ENCODE measurements around the gene ZNF445.
"Not testable (repeated sequence)": the region's sequence is repeated elsewhere in the genome, so short reads cannot be mapped to it uniquely, and the experiment has no call there.

ZNF445 gene
- long read RNA-seq, donor 1, full-length matches to known transcripts = 1 of 1 reads
- long read RNA-seq, donor 1, partial matches to known transcripts = 0 of 1 reads
- long read RNA-seq, donor 1, other reads (novel, unspliced or antisense) = 0 of 1 reads
- long read RNA-seq, donor 2, full-length matches to known transcripts = 1 of 1 reads
- long read RNA-seq, donor 2, partial matches to known transcripts = 0 of 1 reads
- long read RNA-seq, donor 2, other reads (novel, unspliced or antisense) = 0 of 1 reads
- long read RNA-seq, donor 3, full-length matches to known transcripts = 2 of 2 reads
- long read RNA-seq, donor 3, partial matches to known transcripts = 0 of 2 reads
- long read RNA-seq, donor 3, other reads (novel, unspliced or antisense) = 0 of 2 reads
- long read RNA-seq, donor 4, full-length matches to known transcripts = 3 of 3 reads
- long read RNA-seq, donor 4, partial matches to known transcripts = 0 of 3 reads
- long read RNA-seq, donor 4, other reads (novel, unspliced or antisense) = 0 of 3 reads
- long read RNA-seq, donor 5 = 0 reads
- long read RNA-seq, donor 6, full-length matches to known transcripts = 3 of 16 reads
- long read RNA-seq, donor 6, partial matches to known transcripts = 6 of 16 reads
- long read RNA-seq, donor 6, other reads (novel, unspliced or antisense) = 7 of 16 reads
- long read RNA-seq, donor 7, full-length matches to known transcripts = 2 of 2 reads
- long read RNA-seq, donor 7, partial matches to known transcripts = 0 of 2 reads
- long read RNA-seq, donor 7, other reads (novel, unspliced or antisense) = 0 of 2 reads
- long read RNA-seq, donor 8, full-length matches to known transcripts = 1 of 1 reads
- long read RNA-seq, donor 8, partial matches to known transcripts = 0 of 1 reads
- long read RNA-seq, donor 8, other reads (novel, unspliced or antisense) = 0 of 1 reads

- DNase-seq = peak; percentile 77
Measured at GRCh38 chr3:44477312-44478030, at the start of gene ZNF445. Gene ZNF445 (minus strand): TSS chr3:44477670. CDS start chr3:44455549, 22,121 bp downstream.

- no peak for DNase-seq
Measured at GRCh38 chr3:44525060-44525459, 47.6 kb upstream of the ZNF445 start.

GRCh38 chr3:44522494-44522933 is 45.0 kb upstream of the ZNF445 start:
- DNase-seq = no peak

DNA sequence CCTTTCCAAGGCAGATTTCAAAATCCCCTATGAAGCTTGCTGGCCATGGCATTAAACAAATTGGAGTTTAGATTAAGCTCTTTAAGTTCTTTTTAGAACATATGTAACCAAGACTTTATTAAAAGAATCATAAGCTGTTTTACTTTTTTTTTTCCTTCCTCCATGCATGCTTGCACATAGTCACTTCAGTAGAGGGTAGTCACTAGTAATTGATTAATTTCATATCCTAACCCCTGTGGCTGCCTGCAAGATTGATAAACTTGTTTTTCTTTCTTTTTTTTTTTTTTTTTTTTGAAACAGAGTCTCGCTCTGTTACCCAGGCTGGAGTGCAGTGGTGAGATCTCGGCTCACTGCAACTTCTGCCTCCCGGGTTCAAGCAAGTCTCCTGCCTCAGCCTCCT is 44.3 kb upstream of the ZNF445 start:
- no peak for DNase-seq

GRCh38 chr3:44518782-44519156 is 41.3 kb upstream of the ZNF445 start:
- no peak for DNase-seq

DNA sequence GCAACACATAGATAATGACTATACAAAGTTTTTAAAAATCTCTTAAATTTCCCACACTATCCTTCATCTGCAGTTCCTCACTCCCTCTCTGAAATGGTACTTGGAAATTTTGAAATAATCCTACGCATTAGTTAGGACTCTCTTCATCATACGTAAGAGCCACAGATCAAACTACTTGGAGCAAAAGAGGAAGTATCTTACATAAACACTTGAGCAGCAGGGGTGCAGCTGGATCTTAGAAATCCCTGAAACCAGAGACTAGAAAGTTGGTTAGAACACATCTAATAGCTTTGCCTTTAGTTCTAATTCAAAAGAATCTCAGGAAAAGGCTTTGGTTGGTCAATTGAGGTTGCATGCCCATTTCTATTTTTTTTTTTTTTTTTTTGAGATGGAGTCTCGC is 38.8 kb upstream of the ZNF445 start:
- DNase-seq = no peak

DNA sequence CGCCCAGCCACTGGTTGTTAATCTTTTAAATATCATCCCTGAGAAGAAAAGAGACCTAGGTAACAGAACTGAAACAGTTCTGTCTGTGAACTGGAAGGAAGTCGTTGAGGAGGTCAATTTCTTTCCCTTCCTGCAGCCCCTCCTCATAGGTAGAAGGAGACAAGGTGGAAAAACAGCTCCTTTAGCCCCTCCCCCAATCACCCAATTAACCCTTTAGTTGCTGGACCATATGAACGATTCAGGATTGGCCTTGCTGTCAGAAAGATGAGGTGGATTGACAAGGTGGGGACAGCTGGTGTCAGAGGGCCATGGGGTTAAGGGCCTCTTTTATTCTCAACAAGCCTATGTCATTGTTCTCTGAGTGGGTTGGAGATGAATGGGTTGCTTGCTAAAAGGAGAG is 36.0 kb upstream of the ZNF445 start:
- DNase-seq = no peak

- DNase-seq = no peak
Measured at GRCh38 chr3:44511238-44511566, 33.7 kb upstream of the ZNF445 start.

GRCh38 chr3:44510000-44510368 is 32.5 kb upstream of the ZNF445 start:
- no peak for DNase-seq

DNA sequence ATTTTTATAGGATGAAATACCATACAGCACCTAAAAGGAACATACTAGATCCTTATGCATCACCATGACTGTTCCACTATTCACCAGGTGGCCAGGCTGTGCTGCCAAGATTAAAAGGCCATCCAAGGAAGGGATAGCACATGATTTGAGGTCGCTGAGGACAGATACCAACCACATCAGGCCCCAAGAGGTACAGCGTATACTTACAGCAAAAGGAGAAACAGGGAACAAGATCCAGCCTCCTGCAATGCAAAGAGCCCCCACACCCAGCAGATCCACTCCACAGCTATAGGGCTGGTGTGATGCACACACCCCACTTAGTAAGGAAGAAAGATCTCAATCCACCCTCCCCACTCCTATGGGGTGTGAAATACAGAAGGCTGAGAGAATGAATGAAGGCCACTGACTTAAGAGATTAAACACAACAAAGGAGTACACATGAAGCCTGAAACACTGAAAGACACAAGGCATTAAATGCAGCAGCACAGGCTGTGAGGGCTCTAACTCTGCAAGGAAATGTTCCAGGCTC is 32.0 kb upstream of the ZNF445 start:
- no peak for DNase-seq

GRCh38 chr3:44506961-44507360 is 29.5 kb upstream of the ZNF445 start:
- no peak for DNase-seq

- no peak for DNase-seq
Measured at GRCh38 chr3:44506556-44506955, 29.1 kb upstream of the ZNF445 start.

GRCh38 chr3:44504566-44504965 is 27.1 kb upstream of the ZNF445 start:
- DNase-seq = no peak

GRCh38 chr3:44503178-44503577 is 25.7 kb upstream of the ZNF445 start:
- not testable (repeated sequence) for DNase-seq

GRCh38 chr3:44501971-44502370 is 24.5 kb upstream of the ZNF445 start:
- no peak for DNase-seq

GRCh38 chr3:44499899-44500168 is 22.4 kb upstream of the ZNF445 start:
- not testable (repeated sequence) for DNase-seq

GRCh38 chr3:44499149-44499898 is 21.9 kb upstream of the ZNF445 start:
- DNase-seq = no peak

GRCh38 chr3:44495636-44496415 is 18.4 kb upstream of the ZNF445 start:
- DNase-seq = no peak

GRCh38 chr3:44492496-44492895 is 15.0 kb upstream of the ZNF445 start:
- no peak for DNase-seq

DNA sequence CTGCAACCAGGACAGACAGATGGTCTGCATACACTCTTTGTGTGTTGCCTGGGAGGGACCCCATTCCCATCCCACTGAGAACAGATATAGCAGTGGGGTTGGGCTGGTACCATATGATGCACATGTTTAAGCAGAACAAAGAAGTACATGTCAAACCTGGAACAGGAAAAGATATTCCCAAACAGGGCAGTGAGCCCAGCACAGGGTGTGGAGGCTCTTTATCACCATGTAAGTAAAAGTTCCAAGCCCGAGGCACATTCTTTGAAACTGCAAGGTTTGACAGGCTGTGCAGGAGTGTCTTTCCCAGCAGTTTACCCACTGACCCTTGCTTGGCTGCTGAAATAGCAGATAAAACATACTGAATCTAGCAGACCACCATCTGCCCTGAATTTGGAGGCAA is 5.3 kb upstream of the ZNF445 start:
- DNase-seq = no peak

- DNase-seq = no peak
Measured at GRCh38 chr3:44478606-44479094, 1.2 kb upstream of the ZNF445 start.

All from right kidney (tissue), 9 donors.